Posterior cingulate gyrus (tissue), 11 donors: Measurements from ENCODE around the gene ZNF483.
A peak's percentile ranks its signal among the peaks of the same experiment; 100 is the strongest.
"Not testable (repeated sequence)": the region's sequence is repeated elsewhere in the genome, so short reads cannot be mapped to it uniquely, and the experiment has no call there.

Source experiments
- DNase-seq, 10 donors: peaks; one replicate each; pipeline versions ENCODE4 v3.0.0 to v3.0.0-alpha.2; 2020 to 2021; ENCODE audit warnings: mixed read lengths in 3 of 10
- intact Hi-C: fragments of 100-400 bp; cut with DNase I; formaldehyde crosslinking; loops from one replicate; pipeline ENCODE4 v1.15.1; 2023

Gene ZNF483

DNA sequence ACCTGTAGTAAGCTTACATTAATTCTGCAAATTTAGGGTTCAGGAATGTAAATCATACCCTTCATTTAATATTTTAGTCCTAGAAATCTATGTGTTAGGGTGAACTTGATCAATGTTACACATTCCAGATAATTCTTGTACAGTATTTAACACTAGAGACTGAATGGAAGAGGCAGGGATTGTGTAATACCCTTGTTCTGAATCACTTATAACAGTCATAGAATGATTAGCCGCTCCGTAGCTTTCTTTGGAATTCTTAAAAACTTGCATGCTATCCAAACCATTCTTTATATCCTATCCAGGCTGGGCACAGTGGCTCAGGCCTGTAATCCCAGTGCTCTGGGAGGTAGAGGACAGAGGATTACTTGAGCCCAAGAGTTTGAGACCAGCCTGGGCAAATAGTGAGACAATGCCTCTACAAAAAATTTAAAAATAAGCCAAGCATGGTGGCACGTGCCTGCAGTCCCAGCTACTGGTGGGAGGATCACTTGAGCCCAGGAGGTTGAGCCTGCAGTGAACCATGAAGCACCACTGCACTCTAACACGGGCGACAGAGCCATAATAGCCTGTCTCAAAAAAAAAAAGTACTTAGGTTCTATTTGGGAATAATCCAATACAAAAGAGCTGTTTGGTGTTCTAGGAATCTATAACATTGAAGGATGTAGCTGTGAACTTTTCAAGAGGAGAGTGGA, 8.3 kb downstream of the ZNF483 start:
- intact Hi-C loops, result no loop called here

DNA sequence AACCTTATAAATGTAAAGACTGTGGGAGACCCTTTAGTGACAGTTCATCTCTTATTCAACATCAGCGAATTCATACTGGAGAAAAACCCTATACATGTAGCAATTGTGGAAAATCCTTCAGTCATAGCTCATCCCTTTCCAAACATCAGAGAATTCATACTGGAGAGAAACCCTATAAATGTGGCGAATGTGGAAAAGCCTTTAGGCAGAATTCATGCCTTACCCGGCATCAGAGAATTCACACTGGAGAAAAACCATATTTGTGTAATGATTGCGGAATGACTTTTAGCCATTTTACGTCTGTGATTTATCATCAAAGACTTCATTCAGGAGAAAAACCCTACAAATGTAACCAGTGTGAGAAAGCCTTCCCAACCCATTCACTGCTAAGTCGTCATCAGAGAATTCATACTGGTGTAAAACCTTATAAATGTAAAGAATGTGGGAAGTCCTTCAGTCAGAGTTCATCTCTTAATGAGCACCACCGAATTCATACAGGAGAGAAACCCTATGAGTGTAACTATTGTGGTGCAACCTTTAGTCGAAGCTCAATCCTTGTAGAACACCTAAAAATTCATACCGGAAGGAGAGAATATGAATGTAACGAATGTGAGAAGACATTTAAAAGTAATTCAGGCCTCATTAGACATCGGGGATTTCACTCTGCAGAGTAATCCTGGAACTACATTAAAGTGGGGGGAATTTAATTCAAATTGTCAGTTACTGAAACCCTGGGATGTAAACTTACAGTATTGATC, 17.7 kb downstream of the ZNF483 start:
- intact Hi-C loops, result no loop called here

More for the DNA sequence above, 8.3 kb downstream of the ZNF483 start:
- no peak for DNase-seq

DNA sequence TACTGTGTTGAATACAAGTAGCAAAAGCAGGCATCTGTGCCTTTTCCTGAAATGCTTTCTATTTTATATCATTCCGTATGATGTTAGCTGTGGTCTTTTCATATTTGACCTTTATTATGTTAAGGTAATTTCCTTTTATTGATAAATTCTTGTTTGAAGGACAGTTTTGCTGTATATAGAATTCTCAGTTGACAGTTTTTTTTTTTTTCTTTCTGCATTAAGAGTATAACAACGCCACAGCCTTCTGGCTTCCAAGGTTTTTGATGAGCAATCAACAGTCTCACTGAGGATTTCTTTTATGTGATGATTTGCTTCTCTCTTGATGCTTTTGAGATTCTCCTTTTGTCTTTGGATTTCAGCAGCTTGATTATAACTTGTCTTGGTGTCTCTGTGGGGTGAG, 23.6 kb downstream of the ZNF483 start:
- DNase-seq, result no peak
- intact Hi-C loops, result no loop called here

More for the DNA sequence above, 17.7 kb downstream of the ZNF483 start:
- DNase-seq, result no peak

DNA sequence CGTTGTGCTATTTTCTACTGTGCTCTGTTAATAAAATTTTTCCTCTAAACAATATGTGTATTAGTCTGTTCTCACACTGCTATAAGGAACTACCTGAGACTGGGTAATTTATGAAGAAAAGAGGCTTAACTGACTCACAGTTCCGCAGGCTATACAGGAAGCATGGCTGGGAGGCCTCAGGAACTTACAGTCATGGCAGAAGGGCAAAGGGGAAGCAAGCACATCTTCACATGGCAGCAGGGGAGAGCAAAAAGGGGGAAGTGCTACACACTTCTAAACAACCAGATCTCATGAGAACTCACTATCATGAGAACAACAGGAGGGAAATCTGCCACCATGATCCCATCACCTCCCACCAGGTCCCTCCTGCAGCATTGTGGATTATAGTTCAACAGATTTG, 30.4 kb downstream of the ZNF483 start:
- intact Hi-C loops, DNase-seq: not testable (repeated sequence)

DNA sequence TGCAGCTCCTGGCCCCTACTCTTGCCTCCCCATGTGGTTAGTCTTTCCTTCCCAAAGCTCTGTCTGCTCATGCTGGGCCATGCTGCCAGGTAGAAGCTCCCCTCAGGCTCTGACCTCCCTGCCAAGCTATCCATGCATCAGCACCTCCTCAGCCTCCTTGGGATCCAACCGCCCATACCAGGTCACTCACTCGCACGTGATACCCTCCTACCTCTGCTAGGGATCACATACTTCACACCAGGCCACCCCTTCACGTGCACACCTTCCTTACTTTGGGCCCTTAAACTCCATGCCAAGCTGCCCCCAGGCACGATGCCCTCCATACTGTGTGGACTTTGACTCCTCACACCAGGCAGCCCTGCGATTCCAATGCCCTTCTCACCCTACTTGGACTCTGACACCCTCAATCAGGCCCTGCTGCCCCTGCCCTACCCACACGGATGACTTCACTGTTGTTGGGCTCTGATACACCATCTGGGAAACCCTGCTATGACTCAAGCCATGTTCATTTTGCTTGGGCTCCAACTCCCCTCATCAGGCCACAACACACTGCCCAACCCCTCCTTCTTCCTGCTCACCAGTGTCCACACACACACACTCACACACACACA, 34.1 kb downstream of the ZNF483 start:
- intact Hi-C loops, result no loop called here

DNA sequence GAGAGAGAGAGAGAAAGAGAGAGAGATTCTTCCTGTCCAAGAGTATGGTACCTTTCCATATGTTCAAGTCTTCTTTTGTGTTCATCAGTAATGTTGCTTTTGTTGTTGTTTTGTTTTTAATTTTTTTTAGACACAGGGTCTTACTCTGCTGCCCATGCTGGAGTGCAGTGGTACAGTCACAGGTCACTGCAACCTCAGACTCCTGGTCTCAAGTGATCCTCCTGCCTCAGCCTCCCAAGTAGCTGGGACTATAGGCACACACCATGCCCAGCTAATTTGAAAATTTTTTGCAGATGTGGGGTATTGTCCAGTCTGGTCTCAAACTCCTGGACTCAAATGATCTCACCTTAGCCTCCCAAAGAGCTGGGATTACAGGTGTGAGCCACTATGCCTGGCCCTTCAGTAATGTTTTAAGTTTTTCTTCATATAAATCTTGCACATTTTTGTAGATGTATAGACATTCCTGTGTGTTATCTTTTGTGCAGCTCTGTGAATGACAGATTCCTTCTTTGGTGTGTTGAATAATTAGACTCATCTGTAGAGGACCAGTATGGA, 36.3 kb downstream of the ZNF483 start:
- DNase-seq, result no peak
- intact Hi-C loops, result no loop called here

More for the DNA sequence above, 34.1 kb downstream of the ZNF483 start:
- no peak for DNase-seq

DNA sequence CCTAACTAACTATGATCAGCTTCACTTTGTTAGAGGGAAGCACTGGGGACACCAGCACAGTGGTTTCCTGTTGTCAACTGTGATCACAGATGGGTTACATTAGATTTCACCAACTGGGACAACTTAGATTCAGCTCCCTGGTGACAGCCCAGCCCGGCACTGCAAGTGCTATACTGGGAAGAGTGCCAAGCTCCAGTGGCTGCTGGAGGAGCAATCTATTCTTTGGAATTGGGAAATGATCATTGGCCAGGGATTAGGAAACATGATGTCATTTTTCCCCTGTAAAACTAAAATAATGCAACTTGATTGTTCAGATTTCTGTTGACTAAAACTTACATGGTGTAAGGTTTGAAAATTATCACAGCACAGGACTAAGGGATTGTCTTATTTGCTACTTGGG, 41.3 kb downstream of the ZNF483 start:
- intact Hi-C loops, result no loop called here
- peak in 2 of 10 donors; percentile 20 to 35 for DNase-seq

DNA sequence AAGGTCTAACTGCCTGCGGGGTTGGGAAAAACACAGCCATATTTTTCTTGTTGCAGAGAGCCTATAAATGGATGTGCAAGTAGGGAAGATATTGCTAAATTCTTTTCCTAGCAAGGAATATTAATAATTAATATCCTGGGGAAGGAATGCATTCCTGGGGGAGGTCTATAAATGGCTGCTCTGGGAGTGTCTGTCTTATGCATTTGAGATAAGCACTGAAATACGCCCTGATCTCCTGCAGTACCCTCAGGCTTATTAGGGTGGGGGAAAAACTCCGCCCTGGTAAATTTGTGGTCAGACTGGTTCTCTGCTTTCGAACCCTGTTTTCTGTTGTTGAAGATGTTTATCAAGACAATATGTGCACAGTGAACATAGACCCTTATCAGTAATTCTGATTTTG, 43.1 kb downstream of the ZNF483 start:
- intact Hi-C loops, DNase-seq: not testable (repeated sequence)

DNA sequence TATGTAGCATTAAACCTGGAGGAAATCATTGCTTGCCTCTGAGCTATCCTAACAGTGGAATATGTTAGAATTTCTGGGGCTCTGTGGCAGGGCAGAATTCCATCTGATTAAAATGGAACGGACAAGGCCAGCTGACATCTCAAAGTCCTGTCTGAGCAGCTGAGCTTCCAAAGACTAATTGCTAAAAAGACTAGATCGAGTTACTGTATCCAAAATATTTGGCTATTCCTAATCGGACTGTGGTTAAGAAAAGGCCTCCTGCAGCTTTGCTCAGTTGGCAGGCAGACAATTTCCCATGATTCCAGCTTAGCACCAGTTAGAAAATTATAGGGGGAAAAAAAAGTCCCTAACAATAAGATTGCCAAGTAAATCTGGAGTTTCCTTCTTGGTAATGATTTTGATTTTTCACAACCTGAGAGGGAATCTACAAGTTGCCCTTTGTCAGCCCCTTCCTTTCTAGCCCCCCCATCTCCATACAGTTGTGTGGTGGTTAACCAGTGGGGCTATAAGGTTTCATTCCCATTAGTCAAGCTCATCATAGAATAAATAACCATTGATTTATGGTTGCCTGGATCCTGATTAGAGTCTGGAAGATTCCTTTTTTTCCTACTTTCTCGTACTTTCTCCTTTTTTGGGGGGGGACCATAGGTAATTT, 48.1 kb downstream of the ZNF483 start:
- no peak for DNase-seq
- intact Hi-C loops, result no loop called here

DNA sequence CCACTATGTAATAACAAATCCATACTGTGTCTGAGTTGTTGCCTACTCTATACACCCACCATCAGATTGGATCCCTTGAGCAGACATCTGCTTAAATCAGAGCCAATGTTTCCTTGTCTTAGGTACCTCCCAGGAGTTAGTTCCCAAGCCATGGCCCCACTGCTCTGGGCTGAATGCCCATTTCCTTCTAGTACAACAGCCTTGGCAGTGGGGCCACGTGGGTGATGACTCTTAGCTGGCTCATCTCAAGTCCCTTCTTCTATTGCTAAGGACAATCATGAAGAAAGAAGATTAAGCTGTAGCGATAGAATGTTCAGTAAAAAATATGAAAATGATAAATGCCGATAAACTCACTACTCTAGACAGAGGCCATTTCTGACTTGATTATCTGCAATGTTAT, 57.9 kb downstream of the ZNF483 start:
- intact Hi-C loops, result no loop called here
- DNase-seq, result no peak

DNA sequence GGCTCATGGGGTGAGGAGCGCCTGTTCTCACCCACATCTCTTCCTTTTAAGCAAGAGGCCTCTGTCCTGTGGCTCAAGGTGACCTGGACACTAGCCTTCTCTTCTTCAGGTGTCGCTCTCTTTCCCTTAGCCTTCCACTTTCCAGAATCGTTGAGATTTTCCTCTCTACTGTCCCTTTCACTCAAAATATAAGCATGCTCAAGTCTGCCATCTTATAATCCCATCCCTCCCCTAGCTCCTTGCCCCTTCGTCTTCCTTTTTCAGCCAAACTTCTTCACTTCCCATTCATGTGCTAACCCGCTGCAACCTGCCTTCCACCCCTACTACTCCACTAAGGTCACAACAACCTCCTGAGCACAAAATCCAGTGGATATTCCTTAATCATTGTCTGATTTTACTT, 61.4 kb downstream of the ZNF483 start:
- intact Hi-C loops, result no loop called here
- DNase-seq, result no peak

DNA sequence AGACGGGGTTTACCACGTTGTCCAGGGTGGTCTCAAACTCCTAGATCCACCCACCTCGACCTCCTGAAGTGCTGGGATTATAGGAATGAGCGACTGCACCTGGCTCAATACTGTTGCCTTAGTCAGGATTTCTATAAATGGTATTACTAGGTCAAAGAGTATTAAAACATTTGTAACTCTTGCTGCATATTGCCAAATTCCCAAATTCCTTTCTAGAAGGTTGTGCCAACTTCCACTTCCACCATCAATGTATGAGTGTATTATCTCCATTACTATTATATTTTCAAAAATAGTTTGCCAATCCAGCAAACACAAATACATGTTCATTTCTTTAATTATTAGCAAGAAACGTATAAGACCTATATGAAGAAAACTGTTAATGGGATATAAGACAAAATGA, 63.9 kb downstream of the ZNF483 start:
- intact Hi-C loops, result no loop called here
- no peak for DNase-seq

DNA sequence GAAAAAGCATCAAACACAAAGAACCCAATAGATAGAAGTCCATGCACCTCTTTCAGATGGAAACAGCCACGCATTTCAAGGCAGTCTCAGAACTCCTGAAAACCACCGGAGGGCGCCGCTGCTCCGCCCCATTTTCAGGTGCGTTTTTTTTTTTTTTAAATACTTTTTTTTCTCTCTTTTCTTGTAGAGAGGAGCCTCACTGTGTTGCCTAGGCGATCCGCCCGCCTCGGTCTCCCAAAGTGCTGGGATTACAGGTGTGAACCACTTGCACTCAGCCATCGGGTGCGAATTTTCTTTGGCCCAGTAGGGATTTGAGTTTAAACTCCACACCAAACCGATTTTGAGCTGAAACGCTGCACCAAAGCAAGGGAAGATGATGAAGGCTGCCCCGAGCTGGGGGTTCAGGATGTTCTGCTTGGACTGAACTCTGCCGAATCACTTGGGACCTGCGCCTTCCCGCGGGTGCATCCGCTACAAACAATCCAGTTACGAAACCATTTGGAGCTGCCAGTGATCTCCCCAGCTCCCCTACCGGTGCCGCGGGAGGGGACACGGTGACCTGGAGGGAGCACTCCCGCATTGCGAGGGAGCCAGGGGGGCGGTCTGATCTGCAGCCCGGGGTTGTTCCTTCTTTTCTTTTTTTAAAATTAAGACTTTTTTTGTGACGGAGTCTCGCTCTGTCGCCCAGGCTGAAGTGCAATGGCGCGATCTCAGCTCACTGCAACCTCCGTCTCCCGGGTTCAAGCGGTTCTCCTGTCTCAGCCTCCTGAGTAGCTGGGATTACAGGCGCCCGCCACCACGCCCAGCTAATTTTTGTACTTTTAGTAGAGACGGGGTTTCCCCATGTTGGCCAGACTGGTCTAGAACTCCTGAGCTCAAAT, 73.1 kb downstream of the ZNF483 start:
- peak; percentile 22 to 93 (median 55) for DNase-seq
- intact Hi-C loops, result loop anchor here (2.0 to 10.0 kb wide), 2 partner anchors 33 to 477 kb away; partner anchors contain the start of gene DNAJC25

DNA sequence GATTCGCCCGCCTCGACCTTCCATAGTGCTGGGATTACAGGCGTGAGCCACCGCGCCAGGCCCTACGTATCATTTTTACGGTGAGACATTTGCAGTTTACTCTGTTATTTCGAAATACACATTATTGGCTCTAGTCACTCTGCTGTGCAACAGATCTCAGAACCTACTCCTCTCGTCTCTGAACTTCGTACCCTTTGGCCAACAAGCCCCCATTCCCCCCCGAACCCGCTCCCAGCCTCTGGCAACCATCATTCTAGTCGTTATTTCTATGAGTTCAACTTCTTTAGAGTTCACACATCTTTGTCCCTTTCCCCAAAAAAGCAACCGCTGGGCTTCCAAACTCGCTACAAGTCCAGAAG, 73.7 kb downstream of the ZNF483 start:
- intact Hi-C loops, result loop anchor here (2.0 to 10.0 kb wide), 2 partner anchors 32 to 476 kb away; partner anchors contain the start of gene DNAJC25
- peak in 1 of 10 donors; percentile 16 for DNase-seq

DNA sequence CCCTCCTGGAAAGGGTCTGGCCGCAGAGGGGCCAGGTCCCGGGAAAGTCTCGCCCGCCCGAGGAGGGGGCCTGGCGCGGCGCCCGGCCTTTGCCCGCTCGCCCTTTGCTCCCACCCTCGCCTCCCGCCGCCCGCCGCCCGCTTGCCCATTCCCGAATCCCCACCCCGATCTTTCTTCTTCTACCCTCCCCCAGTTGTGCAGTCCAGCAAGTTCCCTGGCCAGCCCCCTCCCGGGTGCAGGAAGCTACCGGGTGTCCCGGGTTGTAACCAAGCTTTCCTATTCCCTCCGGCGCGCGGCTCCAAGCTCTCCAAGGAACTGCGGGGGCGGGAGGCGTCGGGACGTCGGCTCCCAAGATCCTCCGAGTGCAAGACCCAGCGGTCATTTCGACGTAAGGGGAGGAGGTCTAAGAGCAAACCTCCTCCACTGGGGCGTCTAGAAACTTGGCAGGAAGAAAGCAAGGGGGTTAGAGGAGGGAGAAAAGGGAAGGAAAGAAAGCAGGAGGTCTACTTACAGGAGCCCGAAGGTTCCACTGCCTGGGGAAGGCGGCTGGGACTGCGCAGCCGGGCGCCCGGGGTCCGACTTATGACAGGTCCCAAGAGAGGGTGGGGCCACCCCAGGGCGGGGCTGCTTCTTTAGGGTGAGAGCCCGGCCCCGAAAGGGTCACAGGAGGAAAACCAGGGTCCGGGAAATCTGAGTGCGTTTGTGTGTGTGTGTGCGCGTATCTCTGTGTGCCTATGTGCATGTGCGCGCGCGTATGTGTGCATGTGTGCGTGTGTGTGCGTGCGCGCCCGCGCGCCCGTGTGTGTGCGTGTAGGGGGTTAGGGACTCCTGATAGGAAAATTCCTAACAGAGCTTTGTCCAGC, 74.3 kb downstream of the ZNF483 start, which contains the start of gene PTGR1:
TSS of gene PTGR1 (minus strand) at position 556 of the 863 bp plus-strand sequence. CDS start 2,225 bp downstream, outside the sequence.
- intact Hi-C loops, result loop anchor here (2.0 to 10.0 kb wide), 2 partner anchors 31 to 475 kb away; partner anchors contain the start of gene DNAJC25
- peak; percentile 45 to 96 (median 77) for DNase-seq

DNA sequence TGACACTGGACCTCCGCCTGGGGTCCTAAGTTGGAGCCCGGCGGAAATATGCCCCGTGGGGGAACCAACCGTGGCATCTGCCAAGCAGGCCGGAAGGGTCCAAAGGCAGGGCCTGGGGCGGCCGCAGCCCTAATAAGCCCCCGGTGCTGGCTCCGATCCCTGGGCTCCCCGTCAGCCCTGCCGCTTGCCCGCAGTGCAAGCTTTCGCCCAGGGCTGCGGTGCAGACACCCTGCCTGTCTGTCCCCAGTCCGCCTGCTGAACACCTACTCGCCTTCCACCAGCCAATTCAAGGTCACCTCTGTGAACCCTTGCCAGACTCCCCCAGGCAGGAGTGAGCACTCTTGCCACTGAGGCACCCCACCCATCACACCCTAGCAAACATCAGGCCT, 75.0 kb downstream of the ZNF483 start:
- peak in 3 of 10 donors; percentile 8 to 83 (median 13) for DNase-seq

DNA sequence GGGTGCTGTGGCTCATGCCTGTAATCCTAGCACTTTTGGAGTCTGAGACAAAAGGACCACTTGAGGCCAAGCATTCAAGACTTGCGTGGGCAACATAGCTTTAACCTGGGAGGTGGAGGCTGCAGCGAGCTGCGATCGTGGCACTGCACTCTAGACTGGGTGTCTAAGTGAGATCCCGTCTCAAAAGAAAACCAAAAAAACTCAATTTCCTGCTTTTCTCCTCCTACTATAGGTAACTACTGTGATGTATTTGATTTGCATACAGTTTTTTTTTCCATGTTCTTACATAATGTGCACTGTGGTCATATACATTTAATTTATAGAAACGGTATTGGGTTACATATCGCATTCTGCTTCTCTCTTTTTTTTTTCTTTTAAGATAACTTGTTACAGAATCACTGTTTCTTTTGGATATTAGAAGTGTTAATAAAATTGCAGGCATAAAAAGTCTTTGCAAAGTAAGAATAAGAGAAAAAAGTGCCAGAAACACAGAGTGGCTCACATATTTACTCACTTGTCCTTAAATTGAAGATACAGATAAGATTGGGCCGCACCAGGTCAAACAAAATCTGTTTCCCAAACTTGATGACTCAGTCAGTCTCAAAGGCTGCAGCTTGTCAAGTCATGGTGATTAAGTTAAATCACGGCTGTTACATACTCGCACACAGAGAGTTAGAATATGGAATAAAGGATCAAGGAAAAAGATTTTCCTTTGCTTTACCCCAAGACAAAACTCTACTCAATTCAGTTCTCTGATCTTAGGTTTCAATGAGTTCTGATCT, 76.4 kb downstream of the ZNF483 start:
- intact Hi-C loops, result no loop called here

More for the DNA sequence above, 75.0 kb downstream of the ZNF483 start:
- intact Hi-C loops, result loop anchor here (2.0 to 10.0 kb wide), 2 partner anchors 31 to 475 kb away; partner anchors contain the start of gene DNAJC25

More for the DNA sequence above, 76.4 kb downstream of the ZNF483 start:
- DNase-seq, result no peak
